HG02884 (cell line): Measurements from ENCODE around the gene EPHA8.

Experiments
- ATAC-seq: cut with Tn5 transposase; IDR thresholded peaks from one replicate; pipeline ENCODE4 v1.9.1; 2021; ENCODE audit warnings: mild to moderate bottlenecking, moderate library complexity; ENCODE audit not compliant: unreplicated experiment

EPHA8 gene

DNA sequence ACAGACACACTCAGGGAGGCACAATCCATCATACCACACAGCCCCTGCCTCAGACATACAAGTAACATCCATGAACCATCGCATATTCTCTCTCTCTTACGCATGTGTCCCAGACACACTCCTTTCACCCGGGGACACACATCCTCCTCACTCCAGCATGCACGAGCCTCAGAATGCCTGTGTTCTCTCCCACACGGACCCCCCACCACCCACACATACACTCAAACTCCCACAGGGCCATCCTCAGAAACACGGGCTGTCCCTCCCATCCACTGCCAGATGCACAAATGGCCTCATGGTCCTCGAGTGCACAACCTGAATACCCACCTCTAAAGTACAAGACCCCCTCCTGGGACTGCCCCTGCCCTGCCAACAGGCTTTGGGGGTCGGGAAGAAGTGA, 78.0 kb downstream of the EPHA8 start:
- no peak for ATAC-seq

DNA sequence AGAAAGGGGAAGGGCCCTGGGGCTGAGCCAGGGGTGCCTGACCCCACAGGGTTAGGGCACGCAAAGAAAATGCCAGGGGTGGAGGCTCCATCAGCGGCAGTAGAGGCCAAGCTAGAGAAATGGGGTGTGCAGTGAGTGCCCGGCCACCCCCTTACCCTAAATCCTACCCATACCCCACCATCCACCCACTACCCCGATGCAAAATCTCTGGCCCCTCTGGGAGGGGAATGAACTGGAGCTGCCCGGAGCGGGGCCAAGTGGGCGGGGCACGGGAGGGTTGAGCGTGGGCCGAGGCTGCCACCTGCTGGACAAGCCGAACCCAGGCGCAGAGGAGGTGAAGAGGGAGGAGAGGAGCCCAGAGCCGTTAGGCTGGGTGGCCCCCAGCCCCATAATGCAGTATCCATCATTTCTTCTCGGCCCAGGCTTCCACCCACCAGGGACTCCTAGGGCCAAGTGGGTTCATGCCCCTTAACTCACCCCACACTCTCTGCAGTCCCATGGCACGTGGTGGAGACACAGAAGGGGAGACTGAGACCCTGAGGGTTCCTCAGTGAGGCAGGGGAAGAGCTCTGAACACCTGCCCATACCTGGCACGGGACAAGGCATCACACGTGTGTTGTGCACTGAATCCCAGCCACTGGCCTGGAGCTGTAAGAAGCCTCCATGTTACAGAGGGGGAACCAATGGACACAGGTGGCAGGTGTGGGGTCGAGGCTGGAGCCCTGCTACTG, 78.8 kb downstream of the EPHA8 start:
- no peak for ATAC-seq

DNA sequence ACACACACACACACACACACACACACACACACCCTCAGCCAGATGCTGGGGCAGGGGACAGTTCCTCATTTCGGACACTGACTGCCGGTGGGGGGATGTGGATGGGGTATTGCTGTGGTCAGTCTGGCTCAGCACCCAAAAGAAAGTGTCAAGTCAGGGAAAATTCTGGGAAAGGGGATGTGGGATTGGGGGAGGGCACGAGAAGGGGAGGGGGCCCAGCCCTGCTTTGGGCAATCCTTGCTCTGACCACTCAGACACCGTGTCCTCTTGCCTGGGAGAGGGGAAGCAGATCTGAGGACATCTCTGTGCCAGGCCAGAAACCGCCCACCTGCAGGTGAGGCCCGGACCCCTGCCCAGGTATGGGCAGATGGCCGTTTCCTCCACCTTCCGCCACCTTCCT, 80.1 kb downstream of the EPHA8 start, which contains the start of gene C1QC:
C1QC (plus strand) TSS at position 253 of the 400 bp plus-strand sequence. CDS start 391 bp downstream, outside the sequence.
- ATAC-seq: no peak

DNA sequence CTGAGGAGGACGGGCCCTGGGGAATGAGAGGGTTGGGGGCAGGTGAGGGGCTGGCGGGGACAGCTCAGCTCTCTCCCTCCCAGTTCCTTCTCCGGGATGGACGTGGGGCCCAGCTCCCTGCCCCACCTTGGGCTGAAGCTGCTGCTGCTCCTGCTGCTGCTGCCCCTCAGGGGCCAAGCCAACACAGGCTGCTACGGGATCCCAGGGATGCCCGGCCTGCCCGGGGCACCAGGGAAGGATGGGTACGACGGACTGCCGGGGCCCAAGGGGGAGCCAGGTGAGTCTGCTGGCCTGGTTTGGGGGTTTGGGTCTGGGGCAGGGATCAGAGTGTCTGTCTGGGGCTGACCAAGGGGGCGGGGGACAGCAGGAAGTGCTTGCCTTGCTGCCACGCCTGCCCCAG, 80.6 kb downstream of the EPHA8 start:
- no peak for ATAC-seq

DNA sequence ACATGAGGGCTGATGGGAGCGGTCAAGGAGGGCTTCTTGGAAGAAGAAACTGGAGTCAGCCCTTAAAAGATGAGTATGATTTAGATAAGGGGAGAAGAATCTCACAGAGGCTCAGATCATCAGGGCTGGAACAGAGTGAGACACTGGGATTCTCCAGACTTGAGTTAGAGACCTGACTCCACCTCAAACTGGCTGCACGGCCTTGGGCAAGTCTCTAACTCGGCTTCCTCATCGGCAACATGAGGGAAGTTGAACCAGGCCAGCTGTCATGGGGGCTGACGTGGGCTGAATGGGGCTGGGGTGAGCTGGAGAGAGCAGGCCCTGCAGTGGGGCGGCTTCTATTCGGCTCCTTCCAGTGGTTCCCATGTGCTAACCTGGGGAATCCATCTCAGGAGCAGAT, 82.6 kb downstream of the EPHA8 start:
- ATAC-seq: no peak

DNA sequence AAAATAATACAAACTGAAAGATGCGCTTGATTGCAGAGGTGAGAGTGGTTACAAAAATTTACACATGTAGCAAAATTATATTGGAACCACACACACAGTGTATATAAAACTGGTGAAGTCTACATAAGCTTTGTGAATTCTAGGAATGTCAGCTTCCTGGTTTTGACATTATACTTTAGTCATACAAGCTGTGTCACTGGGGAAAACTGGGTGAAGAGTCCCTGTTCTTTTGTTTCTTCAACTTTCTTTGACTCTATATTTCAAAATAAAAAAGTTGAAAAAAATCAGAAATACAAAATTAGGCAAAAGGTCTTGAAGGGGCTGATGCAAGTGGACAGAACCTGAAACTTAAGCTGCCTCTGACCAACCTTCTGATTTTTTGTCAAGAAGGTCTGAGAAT, 83.1 kb downstream of the EPHA8 start:
- no peak for ATAC-seq

DNA sequence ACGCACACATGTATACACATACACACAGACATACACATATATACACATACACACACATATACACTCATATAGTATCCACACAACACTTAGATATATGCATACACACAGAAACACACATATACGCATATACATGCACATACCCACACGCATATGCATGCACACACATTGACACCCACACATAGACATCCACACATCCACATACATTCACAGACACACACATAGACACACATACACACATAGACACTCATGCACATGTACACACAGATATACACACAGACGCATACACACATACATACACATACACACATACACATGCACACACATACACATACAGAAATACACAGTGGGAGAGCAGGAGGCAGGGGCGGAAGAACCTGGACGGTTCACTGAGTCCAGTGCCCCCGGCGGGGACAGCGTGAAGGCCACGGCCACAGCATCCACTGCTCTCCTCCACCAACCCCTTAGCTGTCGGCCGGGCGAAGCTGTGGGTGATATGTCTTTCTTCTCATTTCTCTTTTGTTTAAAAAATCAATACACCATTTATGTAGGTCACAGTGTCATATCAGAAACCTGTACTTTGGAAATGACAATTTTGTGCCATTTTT, 86.9 kb downstream of the EPHA8 start:
- no peak for ATAC-seq

DNA sequence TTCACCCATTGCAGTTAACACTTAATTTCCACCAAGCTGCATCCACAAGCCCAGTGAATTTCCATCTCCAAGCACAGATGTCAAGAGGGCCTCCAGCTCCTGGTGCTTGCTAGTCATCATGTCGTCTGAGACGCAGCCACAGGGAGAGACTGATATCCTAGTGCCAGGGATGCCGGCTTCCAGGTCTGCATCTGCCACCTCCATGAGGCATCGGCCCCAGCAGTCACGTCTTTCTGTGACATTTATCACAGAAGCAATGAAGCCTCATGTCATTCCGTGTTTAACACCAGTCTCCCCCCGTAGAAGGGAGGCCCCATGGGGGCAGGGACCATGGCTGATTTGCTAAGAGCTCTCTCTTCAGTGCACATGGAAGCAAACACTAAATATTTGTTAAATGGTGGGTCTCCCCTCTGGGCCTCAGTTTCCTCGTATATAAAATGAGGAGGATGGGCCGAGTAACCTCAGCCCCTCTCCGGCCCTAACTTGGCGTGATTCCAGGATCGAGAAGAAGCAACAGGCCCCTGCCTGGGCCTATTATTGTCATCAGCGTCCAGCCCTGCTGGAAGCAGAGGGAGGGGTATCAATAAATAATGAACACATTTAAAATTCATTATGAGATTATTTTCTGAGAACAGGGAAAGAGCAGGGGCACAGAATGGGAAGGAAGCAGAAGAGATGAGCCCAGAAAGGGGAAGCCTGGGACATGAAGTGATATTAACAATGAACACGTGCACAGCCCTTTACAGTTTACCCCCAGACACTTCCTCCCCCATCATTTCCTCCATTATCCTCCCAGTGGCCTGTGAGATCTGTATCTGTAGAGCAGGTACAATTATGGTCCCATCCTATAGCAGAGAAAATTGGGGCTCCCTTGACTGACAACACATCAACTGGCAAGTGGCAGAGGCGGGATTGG, 88.9 kb downstream of the EPHA8 start:
- no peak for ATAC-seq

DNA sequence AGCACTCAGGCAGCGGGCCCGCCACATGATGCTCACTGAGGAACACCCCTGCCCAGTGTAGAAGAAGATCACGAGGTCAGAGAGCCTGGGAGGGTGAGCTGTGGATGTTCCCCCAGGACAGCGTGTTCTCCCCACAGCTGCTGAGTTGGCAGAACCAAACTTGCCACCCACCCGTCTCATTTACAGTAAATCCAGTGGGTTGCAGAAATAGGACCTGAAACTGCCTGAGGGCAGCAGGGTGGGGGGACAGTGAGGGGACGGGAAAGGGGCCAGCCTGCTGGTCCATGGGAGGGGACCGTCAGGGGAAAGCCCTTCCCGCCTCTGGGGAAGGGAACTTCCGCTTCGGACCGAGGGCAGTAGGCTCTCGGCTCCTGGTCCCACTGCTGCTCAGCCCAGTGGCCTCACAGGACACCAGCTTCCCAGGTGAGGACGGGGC, 89.6 kb downstream of the EPHA8 start, which contains the start of gene C1QB:
C1QB (plus strand) TSS at position 356 of the 436 bp plus-strand sequence. CDS start 6,227 bp downstream, outside the sequence.
- no peak for ATAC-seq
